Measurements from ENCODE around the gene NRG2.

The NRG2 gene

DNA sequence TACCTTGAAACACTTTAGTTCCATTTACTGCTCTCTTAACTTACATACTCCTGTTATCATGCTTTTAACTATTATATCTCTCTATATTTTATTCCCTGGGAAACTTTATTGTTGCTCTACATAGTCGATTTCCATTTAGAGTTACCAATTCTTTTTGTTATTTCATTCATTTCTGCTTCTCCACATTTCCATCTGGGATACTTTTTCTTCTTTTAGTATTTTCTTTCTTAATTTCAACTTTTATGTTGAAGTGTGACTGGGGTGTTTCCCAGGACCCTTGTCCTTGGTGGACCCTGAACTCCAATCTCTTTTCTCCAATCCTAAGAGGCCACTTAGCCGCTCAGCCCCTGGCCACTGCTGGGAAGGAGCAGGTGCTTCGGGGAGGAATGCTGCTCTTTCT, 211.5 kb downstream of the NRG2 start:
- H3K4me3 ChIP-seq (ENCODE audit: control insufficient read depth, low read depth, low read length): no peak overlapping the region
- TF ChIP-seq, protein P1, sequence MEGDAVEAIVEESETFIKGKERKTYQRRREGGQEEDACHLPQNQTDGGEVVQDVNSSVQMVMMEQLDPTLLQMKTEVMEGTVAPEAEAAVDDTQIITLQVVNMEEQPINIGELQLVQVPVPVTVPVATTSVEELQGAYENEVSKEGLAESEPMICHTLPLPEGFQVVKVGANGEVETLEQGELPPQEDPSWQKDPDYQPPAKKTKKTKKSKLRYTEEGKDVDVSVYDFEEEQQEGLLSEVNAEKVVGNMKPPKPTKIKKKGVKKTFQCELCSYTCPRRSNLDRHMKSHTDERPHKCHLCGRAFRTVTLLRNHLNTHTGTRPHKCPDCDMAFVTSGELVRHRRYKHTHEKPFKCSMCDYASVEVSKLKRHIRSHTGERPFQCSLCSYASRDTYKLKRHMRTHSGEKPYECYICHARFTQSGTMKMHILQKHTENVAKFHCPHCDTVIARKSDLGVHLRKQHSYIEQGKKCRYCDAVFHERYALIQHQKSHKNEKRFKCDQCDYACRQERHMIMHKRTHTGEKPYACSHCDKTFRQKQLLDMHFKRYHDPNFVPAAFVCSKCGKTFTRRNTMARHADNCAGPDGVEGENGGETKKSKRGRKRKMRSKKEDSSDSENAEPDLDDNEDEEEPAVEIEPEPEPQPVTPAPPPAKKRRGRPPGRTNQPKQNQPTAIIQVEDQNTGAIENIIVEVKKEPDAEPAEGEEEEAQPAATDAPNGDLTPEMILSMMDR (conservative IDR thresholded peaks at IDR 0.05; ENCODE audit: control insufficient read depth, insufficient read depth, low read depth, low read length): no peak
- no peak for DNase-seq (ENCODE audit: low read depth)

DNA sequence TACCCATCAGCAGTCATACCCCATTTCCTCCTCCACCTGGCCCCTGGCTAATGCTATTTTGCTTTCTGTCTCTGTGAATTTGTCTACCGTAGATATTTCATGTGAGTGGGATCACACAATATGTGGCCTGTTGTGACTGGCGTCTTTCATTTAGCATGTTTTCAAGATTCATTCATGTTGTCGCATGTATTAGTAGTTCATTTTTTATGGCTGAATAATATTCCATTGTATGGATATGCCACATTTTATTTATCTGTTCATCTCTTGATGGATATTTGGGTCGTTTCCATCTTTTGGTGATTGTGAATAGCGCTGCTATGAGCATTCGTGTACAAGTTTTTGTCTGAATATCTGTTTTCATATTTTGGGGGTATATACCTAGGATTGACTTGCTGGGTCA, 213.6 kb downstream of the NRG2 start:
- TF ChIP-seq, protein P1 (conservative IDR thresholded peaks at IDR 0.05; ENCODE audit: control insufficient read depth, insufficient read depth, low read depth, low read length): no peak
- H3K4me3 ChIP-seq (ENCODE audit: control insufficient read depth, low read depth, low read length): no peak overlapping the region
- no peak for DNase-seq (ENCODE audit: low read depth)

- TF ChIP-seq, protein P1 (conservative IDR thresholded peaks at IDR 0.05; ENCODE audit: control insufficient read depth, insufficient read depth, low read depth, low read length): no peak
Observed at GRCh38 chr5:139828207-139828895, 214.7 kb downstream of the NRG2 start.

DNA sequence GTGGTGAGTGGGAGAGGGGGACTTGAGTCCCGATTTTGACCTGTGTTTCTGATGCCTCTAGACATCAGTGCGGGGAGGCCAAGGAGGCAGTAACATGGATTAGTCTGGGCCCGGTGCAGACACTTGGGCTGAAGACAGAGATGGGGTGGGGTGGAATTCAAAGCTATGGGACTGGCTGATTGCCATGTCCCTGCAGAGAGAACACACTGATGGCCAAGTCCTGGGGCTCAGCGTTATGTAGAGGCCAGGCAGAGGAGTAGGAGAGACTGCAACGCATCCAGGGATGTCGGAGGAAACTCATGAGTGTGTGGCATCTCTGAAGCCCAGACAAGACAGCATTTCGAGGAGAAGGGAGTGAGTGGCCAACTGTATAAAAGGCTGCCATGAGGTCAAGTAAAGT, 217.4 kb downstream of the NRG2 start:
- TF ChIP-seq, protein P1 (conservative IDR thresholded peaks at IDR 0.05; ENCODE audit: control insufficient read depth, insufficient read depth, low read depth, low read length): no peak
- no peak for DNase-seq (ENCODE audit: low read depth)
- H3K4me3 ChIP-seq (ENCODE audit: control insufficient read depth, low read depth, low read length): no peak overlapping the region

More at GRCh38 chr5:139828207-139828895, 214.7 kb downstream of the NRG2 start:
- no peak overlapping the region for H3K4me3 ChIP-seq (ENCODE audit: control insufficient read depth, low read depth, low read length)
- DNase-seq (ENCODE audit: low read depth): no peak

DNA sequence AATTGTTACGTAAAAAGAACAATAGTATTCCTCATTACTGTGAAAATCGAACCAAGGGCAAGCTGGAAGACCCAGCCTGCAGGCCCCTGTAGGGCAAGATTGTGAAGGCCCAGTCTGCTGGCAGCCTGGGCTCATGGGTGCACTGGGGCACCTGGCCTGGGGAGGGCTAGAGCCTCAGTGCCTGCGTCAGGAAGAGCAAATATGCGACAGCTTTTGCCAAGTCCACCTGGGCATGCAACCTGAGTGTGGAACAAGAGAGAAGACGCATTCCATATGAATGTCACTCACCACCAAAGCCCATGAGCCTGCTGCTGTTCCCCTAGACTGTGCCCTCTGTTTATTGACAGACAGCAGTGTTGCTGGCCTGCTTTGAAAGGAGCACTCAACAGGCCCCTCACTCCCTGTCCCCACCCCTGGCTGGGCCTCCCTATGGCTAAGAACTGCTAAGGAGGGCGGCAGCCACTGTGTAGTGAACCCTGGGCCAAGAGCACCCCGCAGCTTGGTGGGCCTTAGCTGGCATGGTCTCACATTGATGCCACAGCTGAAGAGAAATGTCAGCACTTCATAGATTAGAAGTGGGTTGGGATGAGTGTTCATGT, 219.2 kb downstream of the NRG2 start:
- DNase-seq (ENCODE audit: low read depth): no peak
- H3K4me3 ChIP-seq (ENCODE audit: control insufficient read depth, low read depth, low read length): no peak overlapping the region
- TF ChIP-seq, protein P1 (conservative IDR thresholded peaks at IDR 0.05; ENCODE audit: control insufficient read depth, insufficient read depth, low read depth, low read length): no peak

- no peak overlapping the region for H3K4me3 ChIP-seq (ENCODE audit: control insufficient read depth, low read depth, low read length)
- TF ChIP-seq, protein P1 (conservative IDR thresholded peaks at IDR 0.05; ENCODE audit: control insufficient read depth, insufficient read depth, low read depth, low read length): no peak
- DNase-seq (ENCODE audit: low read depth): no peak
Observed at GRCh38 chr5:139822553-139823425, 220.3 kb downstream of the NRG2 start.

All from fibroblast of mammary gland (primary cell).